Measurements from ENCODE around the gene APOB. TPM values are rescaled to one million over a fixed set of nuclear protein-coding genes. Genes with fewer than 3 reads are reported as not detected.

The APOB gene
- total and polyA plus RNA-seq, 2 of the 8 experiments (the other 6 are each of a cell fraction or from before 2014, with no cell fraction given), result 0.15 to 0.61 TPM

- no peaks in the 10 kb centered on the region for H3K4me1 ChIP-seq (replicated peaks in 1 of 4; ENCODE audit: control insufficient read depth in 3 of 4, insufficient read depth in 4 of 4, low read length in 3 of 4)
- H3K23ac ChIP-seq (ENCODE audit: insufficient read length), result no peak overlapping the region
- no peak for FAIRE-seq
- no peak overlapping the region for H2BK120ac ChIP-seq (replicated peaks; ENCODE audit: low read depth, low read length)
- H3K9ac ChIP-seq (replicated peaks in 1 of 4; ENCODE audit: extremely low read depth in 1 of 4, low read depth in 3 of 4, low read length in 3 of 4), result no peak overlapping the region
- H2BK5ac ChIP-seq (ENCODE audit: low read depth, low read length), result no peak overlapping the region
- DNase-seq (ENCODE audit: low read depth in 1 of 2, low spot score in 2 of 2), result no peak
- H3K18ac ChIP-seq (ENCODE audit: extremely low read depth, low read length), result no peak overlapping the region
- no peak overlapping the region for H2AK5ac ChIP-seq (ENCODE audit: low read depth, low read length)
- no peaks in the 10 kb centered on the region for H3K79me2 ChIP-seq (ENCODE audit: control insufficient read depth in 1 of 2, insufficient read depth in 2 of 2, low read length in 2 of 2)
- H3K4ac ChIP-seq (replicated peaks; ENCODE audit: insufficient read length, low read depth, low read length), result no peak overlapping the region
- no peak overlapping the region for H3K4me3 ChIP-seq (ENCODE audit: extremely low read depth in 1 of 4, insufficient read depth in 2 of 4, low read depth in 3 of 4, low read length in 4 of 4)
- no peak overlapping the region for H4K8ac ChIP-seq (ENCODE audit: extremely low read depth, insufficient read depth, low read length)
- 100% methylated on average over 1 of the region's 1 CpG; no CpG with 5 or more reads in 1 of the 2 experiments for WGBS, 2 experiments (ENCODE audit: extremely low coverage in 1 of 2, insufficient coverage in 1 of 2, insufficient read length in 1 of 2, insufficient replicate concordance in 2 of 2, low coverage in 1 of 2, low lambda C conversion rate in 2 of 2, missing lambda C conversion rate in 1 of 2)
- no peak overlapping the region for H2BK20ac ChIP-seq (ENCODE audit: low read length)
- H3K27ac ChIP-seq (ENCODE audit: low read depth, low read length), result no peak overlapping the region
- H3K79me1 ChIP-seq (ENCODE audit: low read depth, low read length), result no peaks in the 10 kb centered on the region
- H3K56ac ChIP-seq (replicated peaks; ENCODE audit: insufficient read length, low read depth, low read length), result no peak overlapping the region
- no peaks in the 10 kb centered on the region for H3K27me3 ChIP-seq (replicated peaks in 1 of 4; ENCODE audit: control insufficient read depth in 3 of 4, extremely low read depth in 1 of 4, insufficient read depth in 3 of 4, low read length in 3 of 4)
- POLR2A ChIA-PET (ENCODE audit: partially characterized antibody), result no interaction called here
- no peaks in the 10 kb centered on the region for H3K36me3 ChIP-seq (ENCODE audit: control insufficient read depth in 2 of 4, insufficient read depth in 4 of 4, low read length in 3 of 4)
- TF ChIP-seq KDM5A (IDR thresholded peaks at IDR 0.05; ENCODE audit: low read length), result no peak
- no peak for TF ChIP-seq JUN (IDR thresholded peaks at IDR 0.05; ENCODE audit: low read depth, low read length)
- TF ChIP-seq BCL11A (IDR thresholded peaks at IDR 0.05; ENCODE audit: low read depth in 2 of 2, low read length in 2 of 2), result no peak
- TF ChIP-seq PHF8 (conservative IDR thresholded peaks at IDR 0.05; ENCODE audit: low read depth, low read length), result no peak
- TF ChIP-seq POU5F1 (IDR thresholded peaks at IDR 0.05; ENCODE audit: low read depth, low read length), result no peak
- no peak for TF ChIP-seq RXRA (IDR thresholded peaks at IDR 0.05; ENCODE audit: insufficient read depth, low read depth, low read length)
- TF ChIP-seq ZNF274 (IDR thresholded peaks at IDR 0.05; ENCODE audit: borderline replicate concordance, extremely low read depth, low read length), result no peak
- no peak for TF ChIP-seq TCF12 (IDR thresholded peaks at IDR 0.05; ENCODE audit: low read depth, low read length)
- H3K9me3 ChIP-seq (ENCODE audit: insufficient read depth in 2 of 2, low read depth in 1 of 2, low read length in 1 of 2), result no peaks in the 10 kb centered on the region
- no peaks in the 10 kb centered on the region for H3K23me2 ChIP-seq (ENCODE audit: low read depth, low read length)
- no peak overlapping the region for H2AFZ ChIP-seq (ENCODE audit: low read length)
- no peak overlapping the region for H2BK12ac ChIP-seq (ENCODE audit: low read depth, low read length)
- no peaks in the 10 kb centered on the region for H4K20me1 ChIP-seq (replicated peaks in 1 of 2; ENCODE audit: control insufficient read depth in 1 of 2, insufficient read depth in 2 of 2, low read length in 2 of 2)
- H3K14ac ChIP-seq (ENCODE audit: insufficient read length), result no peak overlapping the region
- H4K91ac ChIP-seq (replicated peaks; ENCODE audit: insufficient read length, low read length), result no peak overlapping the region
- H2BK15ac ChIP-seq (ENCODE audit: low read length), result no peak overlapping the region
- CTCF ChIA-PET (ENCODE audit: partially characterized antibody), result interaction anchor here (1.0 to 1.5 kb wide), 4 partner anchors 26 to 328 kb away, joined by 3 to 4 read pairs (median 4); no protein-coding TSS in a partner anchor
- H3K4me2 ChIP-seq (ENCODE audit: insufficient read depth in 1 of 2, low read depth in 2 of 2, low read length in 2 of 2), result no peak overlapping the region
- no peak overlapping the region for H4K5ac ChIP-seq (ENCODE audit: insufficient read length, low read depth, low read length)
These were observed 54.5 kb downstream of the APOB start for GRCh38 chr2:20989404-20989803.

All from H1 (cell line).